Measurements from ENCODE around the gene PTPRR.

DNA sequence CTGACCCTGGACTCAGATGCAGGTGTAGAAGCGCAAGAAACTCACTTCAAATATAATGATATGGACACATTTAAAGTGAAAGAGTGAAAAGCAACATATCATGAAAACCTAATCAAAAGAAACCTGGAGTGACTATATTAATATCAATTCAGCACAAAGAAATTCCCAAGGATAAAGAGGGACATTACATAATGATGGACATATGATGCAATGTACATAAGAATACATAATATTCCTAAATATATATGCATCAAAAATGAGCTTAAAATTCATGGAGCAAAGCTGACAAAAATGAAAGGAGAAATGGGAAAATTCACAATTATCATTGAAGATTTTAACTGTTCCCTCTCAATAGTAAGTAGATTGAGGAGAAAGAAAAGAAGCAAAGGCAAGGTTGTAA, 24.6 kb downstream of the PTPRR start:
- TF ChIP-seq, protein P1, sequence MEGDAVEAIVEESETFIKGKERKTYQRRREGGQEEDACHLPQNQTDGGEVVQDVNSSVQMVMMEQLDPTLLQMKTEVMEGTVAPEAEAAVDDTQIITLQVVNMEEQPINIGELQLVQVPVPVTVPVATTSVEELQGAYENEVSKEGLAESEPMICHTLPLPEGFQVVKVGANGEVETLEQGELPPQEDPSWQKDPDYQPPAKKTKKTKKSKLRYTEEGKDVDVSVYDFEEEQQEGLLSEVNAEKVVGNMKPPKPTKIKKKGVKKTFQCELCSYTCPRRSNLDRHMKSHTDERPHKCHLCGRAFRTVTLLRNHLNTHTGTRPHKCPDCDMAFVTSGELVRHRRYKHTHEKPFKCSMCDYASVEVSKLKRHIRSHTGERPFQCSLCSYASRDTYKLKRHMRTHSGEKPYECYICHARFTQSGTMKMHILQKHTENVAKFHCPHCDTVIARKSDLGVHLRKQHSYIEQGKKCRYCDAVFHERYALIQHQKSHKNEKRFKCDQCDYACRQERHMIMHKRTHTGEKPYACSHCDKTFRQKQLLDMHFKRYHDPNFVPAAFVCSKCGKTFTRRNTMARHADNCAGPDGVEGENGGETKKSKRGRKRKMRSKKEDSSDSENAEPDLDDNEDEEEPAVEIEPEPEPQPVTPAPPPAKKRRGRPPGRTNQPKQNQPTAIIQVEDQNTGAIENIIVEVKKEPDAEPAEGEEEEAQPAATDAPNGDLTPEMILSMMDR (IDR thresholded peaks at IDR 0.05): no peak
- no peak for TF ChIP-seq POLR2A (IDR thresholded peaks at IDR 0.05; ENCODE audit: low read depth)

All from esophagus muscularis mucosa (tissue), 3 donors.